Measurements from ENCODE around the gene MYO18A.

The MYO18A gene

DNA sequence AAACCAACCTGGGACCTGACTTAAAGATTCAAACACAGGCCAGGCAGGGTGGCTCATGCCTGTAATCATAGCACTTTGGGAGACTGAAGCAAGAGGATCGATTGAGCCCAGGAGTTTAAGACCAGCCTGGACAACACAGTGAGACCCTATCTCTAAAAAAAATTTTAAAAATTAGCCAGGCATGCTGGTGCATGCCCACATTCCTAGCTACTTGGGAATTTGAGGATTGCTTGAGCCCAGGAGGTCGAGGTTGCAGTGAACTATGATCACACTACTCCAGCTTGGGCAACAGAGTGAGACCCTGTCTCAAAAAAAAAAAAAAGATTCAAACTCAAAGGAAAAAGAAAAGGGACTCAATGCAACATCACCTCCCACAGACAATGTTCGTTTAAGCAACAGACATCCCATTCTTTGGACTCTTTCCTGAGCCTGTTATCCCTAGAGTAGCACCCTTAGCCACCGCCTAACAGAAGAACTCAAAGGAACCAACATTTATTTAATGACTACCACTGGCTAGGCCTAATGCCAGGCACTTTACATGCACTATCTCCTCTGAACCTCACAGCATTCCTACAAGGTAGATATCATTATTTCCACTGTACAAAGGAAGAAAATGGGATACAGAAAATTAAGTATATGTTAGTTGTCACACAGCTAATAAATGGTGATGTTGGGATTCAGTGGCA is 12.7 kb downstream of the MYO18A start:
- no peak for DNase-seq (ENCODE audit: low spot score)

DNA sequence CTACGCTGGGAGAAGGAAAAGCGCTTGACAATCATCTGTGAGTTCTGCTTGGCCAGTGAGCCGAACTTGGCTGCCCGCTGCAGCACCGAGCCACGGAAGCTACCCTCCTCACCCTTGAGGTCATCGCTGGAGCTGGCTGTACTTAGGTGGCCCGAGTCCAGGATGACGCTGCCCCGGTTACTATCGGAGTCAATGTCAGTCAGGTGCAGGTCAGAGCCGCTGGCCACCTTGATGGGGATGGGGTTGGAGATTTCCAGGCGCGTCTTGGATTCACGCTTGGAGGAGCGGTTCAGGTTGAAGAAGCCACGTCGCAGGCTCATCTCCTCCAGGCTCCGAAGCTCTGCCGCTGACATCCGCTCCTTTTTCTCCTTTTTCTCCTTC is 13.7 kb downstream of the MYO18A start:
- no peak for DNase-seq (ENCODE audit: low spot score)

DNA sequence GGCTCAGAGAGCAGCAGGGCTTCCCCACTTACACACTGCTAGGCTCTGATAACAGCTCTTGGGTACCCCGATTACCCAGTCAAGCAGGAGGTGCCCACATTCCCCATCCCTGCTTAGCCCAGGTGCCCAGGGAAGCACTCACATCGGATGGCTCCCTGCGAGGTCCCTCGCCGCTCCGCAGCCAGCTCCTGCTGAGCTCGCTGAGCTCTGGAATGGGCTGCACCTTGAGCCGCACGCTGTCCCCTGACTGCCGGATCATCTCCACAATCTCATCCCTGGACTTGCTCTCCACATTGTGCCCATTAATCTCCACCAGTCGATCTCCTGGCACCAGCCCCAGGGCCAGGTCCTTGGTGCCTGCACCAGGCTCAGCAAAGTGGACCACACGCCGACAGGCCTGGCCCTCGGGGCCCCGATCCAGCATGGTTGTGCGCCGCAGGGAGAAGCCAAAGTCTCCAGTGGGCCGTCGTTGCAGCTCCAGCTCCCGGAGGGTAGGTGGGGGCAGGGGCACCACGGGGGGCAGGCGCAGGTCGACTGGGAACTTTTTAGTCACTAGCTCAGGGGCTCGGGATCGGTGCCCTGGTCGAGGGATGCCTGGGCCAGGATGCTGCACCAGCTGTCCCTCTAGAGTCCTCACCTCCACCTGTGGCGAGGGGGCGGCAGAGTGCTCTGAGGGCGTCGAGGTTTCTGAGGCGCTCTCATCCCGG is 14.2 kb downstream of the MYO18A start:
- peak; percentile 25 for DNase-seq (ENCODE audit: low spot score)

DNA sequence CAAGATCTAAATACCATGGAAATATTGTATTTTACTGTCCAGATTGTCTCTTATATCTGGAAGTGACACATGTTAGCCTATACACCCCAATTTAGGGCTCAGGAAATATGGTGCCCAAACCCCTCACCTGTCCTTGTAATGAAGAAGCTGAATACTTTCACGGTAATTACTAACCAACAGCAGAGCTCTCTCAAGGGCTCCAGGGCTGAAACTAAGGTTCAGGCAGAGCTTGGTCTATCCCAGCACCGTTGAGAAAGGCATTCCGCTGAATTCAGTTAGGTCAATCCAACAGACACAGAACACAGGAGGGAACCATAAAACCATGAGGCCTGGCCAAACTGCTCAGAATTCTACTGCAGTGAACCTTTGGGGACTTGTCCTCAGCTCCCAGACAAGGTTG is 14.9 kb downstream of the MYO18A start:
- DNase-seq (ENCODE audit: low spot score) = no peak

DNA sequence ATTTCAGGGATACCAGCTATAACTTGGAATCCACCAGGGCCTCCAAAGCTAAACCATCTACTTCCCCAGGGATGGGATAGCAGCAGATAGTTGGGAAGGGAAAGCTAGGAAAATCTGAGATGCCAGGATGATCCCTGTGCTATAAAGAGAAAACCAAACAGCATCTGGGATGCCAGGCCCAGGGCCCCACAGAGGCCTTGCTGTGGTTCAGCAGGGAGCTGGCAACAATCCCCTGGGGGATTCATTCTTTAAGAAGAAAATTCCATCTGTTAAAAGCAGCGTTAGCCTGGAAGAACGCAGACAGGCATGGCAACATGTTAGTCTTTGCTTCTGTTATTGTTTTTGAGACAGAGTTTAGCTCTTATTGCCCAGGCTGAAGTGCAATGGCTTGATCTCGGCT is 16.6 kb downstream of the MYO18A start:
- DNase-seq (ENCODE audit: low spot score) = no peak

DNA sequence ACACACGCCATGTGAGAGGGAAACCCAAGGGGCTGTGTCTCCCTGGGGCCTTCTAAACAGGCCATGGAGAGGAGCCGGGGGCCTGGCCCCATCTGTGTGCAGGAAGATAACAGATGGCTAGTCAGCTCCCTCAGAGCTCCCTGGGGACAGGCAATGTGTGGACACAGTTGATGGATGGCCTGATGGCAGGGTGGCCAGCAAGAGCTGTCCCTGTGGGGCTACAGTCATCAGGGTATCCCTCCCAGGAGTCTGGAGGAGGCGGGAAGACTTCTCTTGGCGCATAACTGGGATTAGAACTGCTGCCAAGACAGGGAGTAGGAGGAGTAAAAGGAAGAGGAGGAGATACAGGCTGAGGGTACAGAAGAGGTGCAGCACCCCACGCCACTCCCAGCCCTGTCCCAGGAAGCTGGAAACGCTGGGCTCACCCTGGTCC is 17.3 kb downstream of the MYO18A start:
- no peak for DNase-seq (ENCODE audit: low spot score)

DNA sequence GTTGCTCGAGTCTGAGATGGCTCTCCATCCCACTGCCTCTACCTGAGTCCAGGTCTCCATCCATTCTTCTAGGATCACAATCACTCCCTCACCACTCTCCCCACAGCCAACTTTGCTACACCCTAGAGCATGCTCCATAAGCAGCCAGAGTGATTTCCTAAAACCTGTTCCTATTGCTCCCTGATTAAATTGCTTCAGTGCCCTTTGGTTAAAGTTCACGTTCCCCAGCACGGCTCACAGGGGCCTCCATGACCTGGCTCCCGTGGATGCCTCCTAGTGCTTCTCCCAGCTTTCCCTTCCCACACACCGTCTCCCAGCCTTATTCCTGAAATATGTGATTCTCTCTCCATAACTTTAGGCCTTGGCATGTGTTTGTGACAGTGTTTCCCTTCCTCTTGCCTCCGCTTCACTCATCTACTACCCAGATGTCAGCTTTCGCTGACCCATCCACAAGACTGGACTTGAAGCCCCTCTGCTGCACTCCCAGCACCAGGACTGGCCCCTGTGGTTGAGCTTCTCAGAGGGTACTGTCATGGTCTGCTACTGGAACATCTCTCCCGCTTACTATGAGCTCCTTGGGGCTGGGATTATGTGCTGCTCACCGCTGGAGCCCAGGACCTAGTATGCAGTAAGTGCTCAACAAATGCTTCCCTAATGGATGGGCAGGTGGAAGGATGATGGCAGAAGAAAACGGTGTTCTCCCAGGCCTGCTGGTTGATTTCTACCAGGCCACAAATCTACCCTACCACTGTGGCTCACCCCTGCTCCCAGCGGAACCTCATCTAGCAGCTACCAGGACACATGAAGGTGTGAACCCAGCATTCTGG is 17.9 kb downstream of the MYO18A start:
- no peak for DNase-seq (ENCODE audit: low spot score)

DNA sequence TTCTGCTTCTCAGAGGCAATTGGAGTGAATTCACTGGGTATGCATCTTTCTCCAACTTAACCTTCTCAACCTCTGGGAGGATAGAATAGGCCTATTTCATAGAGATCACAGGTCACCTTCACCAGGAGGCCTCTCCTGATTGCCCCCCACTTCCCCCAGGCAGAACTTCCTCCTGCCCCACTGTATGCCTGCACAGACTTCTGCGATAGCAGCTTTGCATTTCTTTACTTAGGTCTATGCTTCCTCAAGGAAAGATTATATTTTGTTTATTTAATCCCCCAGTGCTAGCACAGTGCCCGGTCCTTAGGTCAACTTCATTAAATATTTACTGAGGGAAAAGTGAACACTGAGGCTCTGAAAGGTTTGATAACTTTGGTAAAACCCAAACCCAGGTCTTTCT is 19.9 kb downstream of the MYO18A start:
- DNase-seq (ENCODE audit: low spot score) = no peak

DNA sequence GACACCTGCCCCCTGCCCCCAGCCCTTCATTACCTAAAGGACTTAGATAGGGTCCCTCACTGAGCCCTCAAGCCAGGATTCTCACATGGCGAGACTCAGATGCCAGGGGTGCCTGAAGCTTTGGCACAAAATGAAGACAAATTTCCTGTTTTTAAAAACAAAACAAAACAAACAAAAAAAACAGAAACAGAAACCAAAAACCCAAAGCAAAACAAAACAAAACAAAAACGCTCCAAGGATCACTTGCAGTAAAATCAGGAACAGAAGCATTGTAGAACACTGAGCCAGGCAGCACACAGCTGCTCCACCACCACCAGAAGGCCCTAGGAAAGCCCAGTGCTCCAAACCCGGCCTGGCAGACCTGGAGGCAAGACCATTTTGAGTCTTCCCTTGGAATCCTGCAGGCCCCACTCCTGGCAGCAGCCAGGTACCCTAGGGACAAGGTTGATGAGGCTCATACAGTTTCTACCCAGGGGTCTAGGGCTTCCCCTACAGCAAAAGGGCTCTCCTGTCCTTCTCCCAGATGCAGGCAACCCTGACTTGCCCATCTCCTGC is 20.8 kb downstream of the MYO18A start:
- DNase-seq (ENCODE audit: low spot score) = peak; percentile 5

DNA sequence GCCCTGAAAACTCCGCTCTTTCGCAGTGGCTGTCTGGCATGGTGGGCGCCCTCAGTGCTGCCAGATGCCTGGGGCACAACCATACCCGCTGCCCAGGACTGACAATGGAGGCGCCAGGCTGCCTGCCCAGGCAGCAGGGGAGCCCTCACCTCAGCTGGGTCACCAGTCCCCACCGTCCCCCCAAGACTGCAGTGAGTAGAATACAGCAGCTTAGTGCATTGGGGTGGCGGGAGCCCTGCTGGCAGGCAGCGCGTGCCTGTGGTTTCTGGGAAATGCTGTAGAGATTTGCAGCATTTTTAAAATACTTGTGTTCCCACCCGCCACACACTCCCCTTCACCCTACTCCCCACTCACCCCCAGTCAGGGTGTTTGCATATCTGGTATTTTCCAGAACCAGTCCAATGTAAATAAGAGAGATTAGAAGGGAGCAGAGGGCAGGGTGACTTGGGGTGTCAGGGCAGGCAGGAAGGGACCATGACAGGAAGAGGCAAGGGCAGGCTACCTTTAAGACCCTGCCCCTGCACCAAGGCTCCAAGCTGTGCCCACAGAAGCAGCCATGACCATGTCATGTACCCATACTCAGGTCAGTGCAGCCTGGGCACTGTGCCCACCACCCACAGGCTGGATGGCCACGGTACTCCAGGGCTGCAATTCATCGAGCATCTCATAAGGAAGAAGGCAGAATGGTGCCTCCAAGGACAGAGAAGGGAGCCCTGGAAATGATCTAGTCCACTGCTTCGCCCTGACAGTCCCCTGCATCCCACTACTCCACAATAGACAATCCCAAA is 21.5 kb downstream of the MYO18A start:
- peak; percentile 5 for DNase-seq (ENCODE audit: low spot score)

DNA sequence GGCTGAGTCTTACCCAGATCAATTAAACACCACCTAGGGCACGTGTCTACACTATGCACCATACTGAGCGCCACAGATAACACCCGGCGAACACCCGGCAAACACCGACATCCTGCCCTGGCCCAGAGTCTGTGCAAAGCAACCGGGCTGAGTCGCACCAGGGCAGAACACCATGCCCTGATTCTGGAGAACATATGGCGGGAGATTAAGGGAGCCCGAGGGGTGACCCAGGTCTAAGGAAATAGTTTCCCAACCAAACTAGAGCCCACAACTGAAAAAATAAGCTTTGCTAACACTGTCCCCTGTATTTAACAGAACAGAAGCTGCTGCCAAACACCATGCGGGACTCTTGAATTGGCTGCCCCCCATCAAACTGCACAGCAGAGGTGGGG is 22.1 kb downstream of the MYO18A start:
- no peak for DNase-seq (ENCODE audit: low spot score)

DNA sequence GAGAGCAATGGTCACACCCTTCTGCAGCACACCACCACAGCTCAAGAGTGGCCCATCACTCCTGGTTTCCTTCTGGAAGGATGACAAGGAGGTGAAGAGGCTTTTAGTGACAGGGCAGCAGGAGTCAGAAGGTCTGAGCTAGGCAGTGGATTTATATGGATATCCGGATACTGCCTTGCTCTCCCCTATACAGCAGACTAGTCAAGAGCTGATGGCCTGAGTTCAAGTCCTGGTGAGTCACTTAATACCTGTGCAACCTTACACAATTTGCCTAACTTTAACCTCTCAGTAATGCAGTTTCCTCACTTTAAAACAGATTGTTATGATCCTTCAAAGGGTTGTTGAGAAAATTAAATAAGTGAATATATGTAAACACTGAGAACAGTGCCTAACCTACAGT is 22.9 kb downstream of the MYO18A start:
- DNase-seq (ENCODE audit: low spot score) = no peak

DNA sequence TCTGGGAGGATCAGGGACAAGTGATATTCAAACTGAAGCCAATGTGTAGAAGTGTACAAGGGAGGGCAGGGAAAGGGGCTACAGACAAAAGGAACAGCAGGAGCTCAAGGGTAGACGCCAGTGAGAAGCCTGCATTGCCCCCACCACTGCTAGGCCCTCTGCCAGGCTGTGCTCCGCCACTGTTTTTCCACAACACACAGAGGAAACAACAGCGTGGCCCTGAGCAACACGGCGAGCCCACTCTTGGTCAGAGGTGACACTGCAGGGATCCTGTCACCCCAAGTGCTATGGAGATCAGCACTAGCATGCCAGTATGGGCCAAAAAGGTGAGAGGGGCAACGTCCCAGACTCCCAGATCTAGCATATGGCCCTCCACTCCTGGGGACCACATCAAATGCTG is 23.4 kb downstream of the MYO18A start:
- no peak for DNase-seq (ENCODE audit: low spot score)

DNA sequence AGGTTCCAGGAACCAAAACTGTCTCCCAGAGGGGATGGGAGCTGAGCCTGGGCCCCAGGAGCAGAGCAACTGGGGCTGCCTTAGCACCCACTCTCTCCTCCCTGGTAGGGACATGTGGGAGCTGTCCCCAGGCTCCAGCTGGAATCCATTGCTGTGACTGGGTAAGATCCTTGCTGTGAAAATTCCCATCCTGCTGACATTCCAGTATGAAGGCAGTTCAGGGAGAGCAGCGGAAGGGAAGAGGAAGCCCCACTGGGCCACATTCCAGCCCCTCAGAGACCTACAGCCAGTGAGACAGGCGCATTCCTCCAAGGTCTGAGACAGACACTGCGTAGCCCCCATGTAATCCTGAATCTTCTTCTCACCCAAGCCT is 24.2 kb downstream of the MYO18A start:
- peak; percentile 60 for DNase-seq (ENCODE audit: low spot score)

DNA sequence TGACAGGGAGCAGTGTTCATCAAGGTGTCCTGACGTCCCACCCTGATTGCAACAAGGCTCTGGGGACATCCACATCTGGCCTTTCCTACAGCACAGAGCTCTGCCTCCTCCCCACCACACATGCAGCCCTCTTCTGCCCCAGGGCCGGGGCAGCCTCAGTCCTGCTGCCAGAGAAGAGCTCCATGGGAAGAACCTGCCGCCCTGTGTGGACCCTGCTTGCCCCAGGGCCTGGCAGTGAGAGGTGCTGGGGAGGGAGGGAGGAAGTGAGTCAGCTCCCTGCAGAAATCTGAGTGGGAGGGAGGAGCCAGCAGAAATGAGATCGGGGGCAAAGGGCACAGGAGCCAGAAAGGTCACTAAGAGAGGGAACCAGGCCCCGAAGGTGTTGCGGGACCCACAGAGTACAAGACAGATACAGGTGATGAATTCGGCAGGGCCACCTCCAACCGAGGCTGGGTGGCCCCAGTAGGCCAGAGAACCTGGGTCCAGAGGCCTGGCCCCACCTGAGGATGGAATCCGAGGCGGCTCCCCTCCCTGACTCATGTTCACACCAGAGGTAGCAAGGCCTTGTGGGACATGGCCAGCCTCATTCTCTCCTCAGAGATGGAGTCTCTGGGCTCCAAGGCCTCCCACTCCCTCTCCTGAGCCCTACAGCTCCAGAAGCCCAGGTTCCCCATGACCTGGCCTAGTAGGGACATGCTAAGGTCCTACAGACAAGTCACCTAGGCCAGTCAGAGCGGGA is 24.8 kb downstream of the MYO18A start:
- peak; percentile 51 for DNase-seq (ENCODE audit: low spot score)

DNA sequence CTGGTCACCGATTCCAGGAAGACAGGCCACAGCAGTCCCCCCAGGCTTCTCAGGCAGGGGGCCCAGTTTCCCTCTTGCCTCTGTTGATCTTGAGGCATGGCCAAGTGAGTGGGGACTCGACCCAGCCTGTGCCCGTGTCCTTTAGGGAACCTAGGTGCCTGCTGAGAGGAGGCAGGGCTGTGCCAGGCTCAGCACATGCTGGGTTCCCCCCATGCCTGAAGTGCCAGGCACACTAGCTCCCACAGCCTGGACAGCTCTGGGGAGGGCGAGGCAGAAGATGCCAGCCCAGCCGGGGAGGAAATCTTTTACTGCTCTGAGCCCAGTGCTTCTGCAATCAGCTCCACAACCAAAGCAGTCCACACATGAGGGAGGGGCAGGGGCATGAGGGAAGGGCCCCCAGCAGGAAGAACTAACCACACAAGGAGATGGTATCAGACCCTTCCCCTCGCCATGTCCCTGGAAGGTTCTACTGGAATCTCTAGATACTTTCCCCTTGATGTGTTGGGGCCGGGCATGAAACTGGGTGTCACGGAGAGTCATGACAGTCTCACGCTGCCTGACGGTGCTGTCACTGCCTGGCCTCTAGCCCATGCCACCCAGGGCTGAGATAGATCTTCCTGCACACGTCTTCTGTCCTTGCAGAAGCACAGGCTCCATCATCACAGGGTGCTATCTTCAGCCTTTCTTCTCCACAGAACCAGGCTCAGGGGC is 25.5 kb downstream of the MYO18A start:
- DNase-seq (ENCODE audit: low spot score) = no peak

DNA sequence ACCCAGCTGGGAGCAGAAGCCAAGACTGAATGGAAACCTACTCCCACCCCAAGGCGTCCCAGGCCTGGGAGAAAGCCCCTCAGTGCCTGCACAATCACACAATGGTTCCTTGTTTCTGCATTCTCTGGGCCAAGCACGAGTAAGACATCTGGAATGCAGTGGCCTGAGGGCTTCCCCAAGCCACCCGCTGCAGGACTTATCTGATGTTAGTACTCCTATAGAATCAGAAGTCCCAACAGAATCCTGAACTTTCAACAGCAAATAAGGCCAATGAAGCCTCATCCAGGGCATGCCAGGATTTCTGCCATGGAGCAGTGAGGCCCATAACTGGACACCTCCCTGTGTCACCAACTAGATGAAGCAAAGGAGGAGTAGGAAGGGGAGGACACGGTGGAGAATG is 28.6 kb downstream of the MYO18A start:
- DNase-seq (ENCODE audit: low spot score) = no peak

DNA sequence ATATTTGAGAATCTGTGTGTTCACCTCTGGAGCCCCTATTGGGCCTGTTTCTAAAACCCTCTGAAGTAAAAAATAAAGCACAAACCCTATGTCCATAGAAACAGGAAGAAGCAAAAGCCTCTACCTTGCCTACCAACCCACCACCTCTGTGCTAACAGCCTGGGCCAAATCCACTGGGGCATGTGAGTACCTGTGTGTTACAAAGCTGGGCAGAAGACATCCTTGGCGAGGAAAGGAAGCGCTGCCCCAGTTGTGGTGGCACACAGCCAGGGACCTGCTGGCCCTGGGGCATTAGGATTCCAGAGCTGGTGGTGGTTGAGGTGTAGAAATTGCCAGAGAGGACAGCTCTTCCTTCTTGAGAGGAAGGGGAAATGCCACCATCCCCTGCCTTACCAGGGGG is 30.0 kb downstream of the MYO18A start:
- DNase-seq (ENCODE audit: low spot score) = no peak

DNA sequence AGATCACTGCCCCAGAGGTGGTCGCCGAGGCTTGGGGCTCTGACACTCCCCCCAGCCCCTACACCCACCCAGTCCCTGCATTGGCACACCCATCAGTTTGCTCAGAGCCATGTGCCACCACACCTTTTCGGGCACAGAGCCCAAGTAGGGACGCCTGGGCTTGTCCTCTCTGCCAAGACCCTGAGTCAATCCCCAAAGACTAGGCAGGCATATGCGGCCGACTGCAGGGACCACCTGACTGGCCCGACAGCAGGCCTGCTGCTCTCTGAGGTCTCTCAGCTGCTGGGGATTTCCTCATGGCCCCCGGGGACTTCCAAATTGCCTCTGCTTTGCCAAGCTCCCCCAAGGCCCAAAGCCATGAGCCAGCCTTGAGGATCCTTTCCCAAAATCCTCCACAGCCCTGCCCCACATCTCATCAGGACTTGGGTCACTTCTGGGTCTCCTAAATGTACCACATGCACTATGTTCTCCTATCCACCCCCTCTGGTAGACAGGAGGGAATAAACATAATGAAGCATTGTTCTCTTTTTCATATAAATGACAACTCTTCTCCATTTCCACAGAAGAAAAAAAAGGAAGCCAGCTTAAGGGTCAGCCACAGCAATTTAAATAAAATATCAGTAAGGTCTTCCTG is 30.6 kb downstream of the MYO18A start:
- no peak for DNase-seq (ENCODE audit: low spot score)

DNA sequence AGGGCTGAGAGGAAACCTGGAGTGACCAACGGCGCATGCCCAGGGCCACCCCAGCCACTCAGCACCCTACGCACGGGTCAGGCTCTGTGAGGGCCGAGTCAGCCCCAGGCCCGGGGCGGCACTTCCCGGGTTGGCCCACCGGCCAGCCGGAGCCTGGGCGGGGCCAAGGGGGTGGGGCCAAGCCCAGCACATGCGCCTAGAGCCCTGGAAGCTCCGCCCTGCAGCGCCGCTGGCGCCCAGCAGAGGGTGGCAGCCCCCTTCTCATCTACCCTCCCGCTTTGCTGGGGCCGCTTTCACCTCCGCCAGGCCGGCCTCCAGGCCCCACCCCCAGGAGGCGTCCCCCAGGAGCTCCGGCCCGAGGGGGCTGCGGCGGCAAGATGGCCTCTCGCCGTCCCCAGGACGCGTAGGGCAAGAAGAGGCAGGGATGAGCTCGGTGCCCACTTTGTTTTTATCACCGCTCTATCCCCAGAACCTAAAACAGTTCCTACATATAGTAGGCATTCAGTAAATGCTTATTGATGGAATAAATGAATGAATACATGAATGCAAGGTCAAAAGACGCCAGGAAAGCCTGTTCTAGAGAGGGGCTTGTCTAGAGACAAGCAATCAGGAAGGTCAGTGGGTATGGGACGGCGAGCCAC is 31.3 kb downstream of the MYO18A start:
- DNase-seq (ENCODE audit: low spot score) = peak; percentile 95

Measured in iPS-NIHi11 (cell line).